Inflammatory macrophage treated with lipopolysaccharide for 1 hour (primary cell): ENCODE data around the gene NEIL3.

Experiments used
- DNase-seq, 2 donors: peaks; one replicate each; pipeline ENCODE4 v3.0.0-alpha.2; 2020 to 2022

The NEIL3 gene

GRCh38 chr4:177371461-177371860 is 61.8 kb downstream of the NEIL3 start:
- no peak for DNase-seq

GRCh38 chr4:177374966-177375365 is 65.3 kb downstream of the NEIL3 start:
- DNase-seq = no peak

GRCh38 chr4:177375372-177375771 is 65.7 kb downstream of the NEIL3 start:
- DNase-seq = no peak

DNA sequence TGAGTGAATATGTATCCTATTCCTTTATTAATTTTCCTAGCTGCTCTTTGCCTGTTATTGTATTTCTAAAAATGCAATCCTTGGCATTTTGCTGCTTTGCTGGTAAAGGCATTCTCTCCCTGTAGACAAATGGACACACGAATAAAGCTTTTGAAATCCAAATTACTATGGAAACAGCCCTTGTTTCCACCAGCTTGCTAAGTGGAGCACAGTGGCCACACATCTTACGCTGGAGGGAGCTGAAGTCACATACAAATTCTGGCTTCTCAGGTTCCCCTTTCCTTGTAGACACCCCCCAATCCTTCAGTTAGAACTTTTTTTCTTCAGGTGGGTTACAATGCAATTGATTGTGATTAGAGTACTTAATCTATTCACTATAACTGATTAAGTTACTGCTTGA is 66.3 kb downstream of the NEIL3 start:
- peak in 1 of 2 donors; percentile 1 for DNase-seq

GRCh38 chr4:177380730-177381287 is 71.1 kb downstream of the NEIL3 start:
- no peak for DNase-seq

DNA sequence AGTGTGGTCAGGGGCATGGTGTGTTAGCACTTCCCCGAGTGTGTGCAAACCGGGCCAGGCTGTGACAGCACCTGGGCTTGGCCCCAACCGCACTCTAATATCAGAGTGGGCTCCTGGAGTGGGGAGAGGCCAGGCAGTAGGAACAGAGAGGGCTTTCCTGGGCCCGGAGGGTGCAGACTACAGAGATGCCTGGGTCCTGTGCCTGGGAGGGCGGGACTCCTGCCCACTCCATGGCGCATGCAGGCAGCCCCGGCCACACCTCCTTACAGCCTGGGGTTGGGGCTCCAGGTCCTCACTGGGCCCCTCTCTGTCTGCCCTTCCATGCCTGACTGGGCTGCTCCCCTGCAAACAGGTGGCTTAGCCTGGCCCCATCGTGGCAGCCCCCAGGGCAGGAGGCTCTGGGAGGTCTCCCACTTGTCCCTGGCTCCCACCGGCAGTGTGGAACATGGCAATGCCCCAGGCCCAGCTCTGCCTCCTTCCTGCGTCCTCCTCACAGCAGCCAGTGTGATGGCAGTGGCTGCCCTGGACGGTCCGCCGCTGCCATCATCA is 72.2 kb downstream of the NEIL3 start:
- no peak for DNase-seq

DNA sequence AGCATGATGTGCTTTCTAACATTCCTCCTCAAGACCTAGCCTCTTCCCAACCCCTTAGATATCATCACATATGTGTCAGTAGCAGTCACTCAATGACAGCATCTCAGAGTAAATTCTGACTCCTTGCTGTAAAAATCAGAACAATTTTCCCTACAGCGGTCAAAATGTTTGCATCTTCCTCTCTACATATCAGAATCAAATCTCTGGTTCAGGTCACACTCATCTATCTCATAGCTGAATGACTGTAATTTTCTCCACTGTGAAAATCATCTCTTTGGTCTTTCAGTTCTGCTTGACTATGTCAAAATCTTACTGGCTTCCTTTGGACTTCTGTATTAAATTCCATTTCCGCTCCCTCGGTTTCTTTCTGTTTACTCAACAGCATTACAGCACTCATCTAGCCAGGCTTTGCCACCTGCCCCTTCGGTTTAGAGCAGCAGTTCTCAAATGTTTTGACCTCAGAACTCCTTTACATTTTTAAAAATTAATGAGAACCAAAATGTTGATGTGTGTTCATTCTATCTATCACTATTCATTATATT is 75.3 kb downstream of the NEIL3 start:
- no peak for DNase-seq

DNA sequence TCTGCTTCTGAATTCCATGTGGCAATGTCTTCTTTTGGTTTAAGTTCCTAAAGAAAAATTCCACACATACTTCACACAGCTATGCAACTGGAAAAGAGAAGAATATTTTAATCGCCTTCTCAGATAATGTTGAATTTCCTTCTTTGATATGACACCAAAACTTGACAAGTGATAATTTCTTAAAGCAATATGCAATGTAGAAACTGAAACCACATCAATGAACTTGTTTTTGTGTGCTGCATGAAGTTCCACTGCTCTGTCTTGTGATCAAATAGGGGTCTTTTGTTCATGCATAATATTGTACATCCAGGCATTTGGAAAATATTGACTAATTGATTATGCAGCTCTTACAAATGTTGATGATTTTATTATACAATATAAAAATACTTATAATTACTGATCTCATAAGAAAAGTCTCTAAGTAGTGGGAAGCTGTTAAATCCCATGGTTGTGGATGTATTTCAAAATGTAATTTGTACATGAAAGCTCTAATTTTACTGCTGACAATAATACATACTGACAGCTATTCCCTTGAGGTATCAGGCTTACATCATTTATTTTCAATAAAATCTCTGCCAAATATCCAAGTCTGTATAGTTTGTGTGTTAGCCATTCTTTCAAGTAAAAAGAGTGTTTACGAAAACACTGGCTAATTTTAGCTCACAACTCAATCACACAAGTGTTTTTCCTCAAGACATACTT is 76.1 kb downstream of the NEIL3 start:
- no peak for DNase-seq

DNA sequence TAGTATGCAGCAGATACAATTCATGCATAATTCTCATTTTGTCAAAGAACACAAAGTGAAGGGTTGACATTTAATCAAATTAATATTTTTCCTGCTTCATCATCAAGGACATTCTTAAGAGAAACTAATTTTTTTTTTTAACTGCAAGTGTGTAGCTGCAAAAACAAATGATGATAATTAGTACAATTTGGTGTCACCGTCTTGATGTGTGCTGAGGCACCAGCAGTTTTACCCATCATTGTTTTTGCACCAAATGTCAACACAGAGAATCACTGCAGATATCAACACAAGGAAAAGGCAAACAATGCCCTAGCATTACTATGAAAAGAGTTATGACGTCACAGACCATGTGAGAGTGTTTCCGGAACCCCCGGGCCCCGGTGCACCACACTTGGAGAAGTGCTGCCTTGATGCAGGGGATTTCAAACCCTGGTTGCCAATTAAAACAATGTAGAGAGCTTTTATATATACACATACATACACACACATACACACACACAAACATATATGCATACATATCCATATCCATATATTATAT is 76.7 kb downstream of the NEIL3 start:
- DNase-seq = no peak

- DNase-seq = no peak
These were observed 81.6 kb downstream of the NEIL3 start for GRCh38 chr4:177391287-177391686.

GRCh38 chr4:177391953-177392352 is 82.3 kb downstream of the NEIL3 start:
- no peak for DNase-seq

DNA sequence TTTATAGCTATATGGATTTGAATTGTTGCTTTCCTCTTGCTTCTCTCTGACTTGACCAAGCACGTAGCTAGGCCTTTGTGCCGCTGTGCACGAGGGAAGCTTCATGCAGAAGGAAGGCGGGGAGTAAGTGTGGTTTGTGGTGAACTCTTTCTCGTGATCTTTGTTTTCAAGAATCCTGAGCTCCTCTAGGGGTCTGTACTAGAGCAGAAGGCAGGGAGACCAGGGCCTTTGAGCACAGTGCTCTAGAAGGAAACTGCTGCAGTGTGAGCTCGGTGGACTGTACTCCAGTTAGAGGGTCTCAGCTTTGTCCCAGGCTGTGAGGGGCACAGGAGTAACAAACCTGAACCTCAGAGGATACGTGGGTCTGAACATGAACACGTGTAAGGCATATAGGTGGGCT is 83.6 kb downstream of the NEIL3 start:
- DNase-seq = no peak

- no peak for DNase-seq
These were observed 86.7 kb downstream of the NEIL3 start for GRCh38 chr4:177396352-177396751.

DNA sequence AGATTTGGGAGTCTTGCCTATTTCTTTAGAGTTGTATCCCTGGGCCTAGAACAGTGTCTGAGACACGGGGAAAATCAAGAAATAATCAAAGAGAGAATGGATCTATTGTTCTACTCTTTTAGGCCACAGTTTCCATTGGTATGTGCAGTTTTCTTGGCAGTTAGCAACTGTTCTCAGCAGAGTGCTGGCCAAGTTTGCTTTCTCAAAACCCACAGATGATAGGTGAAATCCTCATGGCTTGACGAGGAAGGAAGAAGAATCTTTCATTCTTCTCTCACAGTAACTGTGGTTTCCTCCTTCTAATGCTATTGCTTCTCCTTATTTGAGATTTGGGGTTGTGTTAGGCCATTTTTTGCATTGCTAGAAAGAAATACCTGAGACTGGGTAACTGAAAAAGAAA is 90.4 kb downstream of the NEIL3 start:
- DNase-seq = no peak

DNA sequence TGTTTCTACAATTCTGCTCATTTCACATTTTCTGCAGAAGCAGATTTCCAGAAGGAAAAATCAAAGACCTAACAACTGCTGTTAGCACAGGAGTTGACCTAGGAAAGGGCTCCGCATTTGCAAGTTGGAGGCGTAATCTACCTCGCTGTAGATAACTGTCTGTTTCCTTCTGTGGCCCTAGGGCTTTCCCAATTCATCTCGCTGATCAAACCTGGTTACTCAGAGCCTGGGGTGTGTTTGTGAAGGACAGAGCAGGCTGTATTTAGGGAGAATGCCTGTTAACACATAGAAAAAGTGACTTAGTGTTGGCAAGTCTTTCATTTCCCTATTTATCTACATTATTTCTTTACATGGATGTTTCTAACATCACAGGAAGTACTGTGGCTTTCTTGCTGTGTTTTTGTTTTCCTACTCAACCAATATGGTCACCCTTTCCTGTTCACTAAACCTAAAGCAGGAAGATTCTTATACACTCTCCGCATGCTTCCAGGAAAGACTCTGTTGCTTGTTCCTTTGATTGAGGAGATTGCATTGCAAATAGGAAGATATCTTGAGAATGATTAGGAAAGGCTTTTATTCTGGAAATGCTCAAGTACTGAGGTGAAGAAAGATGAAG is 92.1 kb downstream of the NEIL3 start:
- DNase-seq = no peak

DNA sequence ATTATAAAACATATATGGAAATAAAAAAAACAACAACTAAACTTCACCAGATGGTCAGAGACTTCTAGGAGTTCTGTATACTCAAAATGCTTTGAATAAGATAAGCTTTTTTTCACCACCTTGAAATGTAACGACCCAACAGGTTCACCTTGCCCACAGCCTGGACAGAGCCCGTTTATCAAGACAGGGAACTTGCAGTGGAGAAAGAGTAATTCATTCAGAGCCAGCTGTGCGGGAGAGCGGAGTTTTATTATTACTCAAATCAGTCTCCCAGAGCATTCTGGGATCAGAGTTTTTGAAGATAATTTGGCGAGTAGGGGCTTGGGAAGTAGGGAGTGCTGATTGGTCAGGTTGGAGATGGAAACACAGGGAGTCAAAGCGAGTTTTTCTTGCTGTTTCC is 94.1 kb downstream of the NEIL3 start:
- no peak for DNase-seq

DNA sequence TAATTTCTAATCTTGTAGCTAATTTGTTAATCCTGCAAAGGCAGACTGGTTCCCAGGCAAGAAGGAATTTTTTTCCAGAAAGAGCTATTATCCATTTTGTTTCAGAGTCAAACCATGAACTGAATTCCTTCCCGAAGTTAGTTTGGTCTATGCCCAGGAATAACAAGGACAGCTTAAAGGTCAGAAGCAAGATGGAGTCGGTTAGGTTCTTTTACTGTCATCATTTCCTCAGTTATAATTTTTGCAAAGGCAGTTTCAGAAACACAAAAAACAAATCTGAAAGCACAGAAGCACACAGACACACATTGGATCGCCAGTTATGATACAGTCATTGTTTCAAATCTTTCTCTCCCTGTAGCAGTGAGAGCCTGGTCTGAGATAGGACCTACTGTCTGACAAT is 94.7 kb downstream of the NEIL3 start:
- DNase-seq = no peak

DNA sequence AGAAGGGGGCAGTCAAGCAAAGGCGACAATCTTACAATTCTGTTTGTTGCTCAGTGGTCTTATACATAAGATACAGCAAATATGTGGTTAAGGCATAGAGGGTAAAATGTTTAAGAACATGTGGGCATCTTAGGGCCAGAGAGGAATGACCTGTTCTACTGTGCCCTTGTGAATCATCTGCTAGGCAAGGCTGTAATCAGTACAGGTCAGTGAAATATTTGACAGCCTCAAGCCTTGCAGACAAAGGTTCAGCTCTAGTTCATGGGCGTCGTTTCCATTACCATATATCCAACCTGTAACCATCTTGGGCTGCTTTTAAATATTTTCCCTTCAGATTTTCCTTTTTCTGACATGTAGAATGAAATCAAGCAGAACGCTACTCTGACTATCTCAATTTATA is 95.3 kb downstream of the NEIL3 start:
- no peak for DNase-seq

- no peak for DNase-seq
These were observed 95.8 kb downstream of the NEIL3 start for GRCh38 chr4:177405508-177405907.

DNA sequence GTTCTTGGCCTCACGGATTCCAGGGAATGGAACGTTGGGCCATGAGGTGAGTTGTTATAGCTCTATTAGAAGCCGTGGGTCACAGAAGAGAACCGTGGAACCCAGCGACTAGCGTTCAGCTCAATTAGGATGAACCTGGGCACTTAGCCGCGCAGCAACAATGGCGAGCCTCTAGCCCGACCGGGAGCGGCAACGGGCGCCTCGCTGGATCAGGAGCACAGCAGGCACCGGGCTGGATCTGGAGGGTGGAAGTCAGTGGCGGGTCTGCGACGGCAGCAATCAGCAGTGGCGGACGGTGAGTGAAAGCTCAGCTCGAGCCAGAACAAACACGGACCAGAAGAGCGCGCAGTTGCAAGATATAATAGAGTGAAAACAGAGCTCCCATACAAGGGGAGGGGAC is 98.3 kb downstream of the NEIL3 start:
- no peak for DNase-seq

- DNase-seq = no peak
These were observed 100.9 kb downstream of the NEIL3 start for GRCh38 chr4:177410566-177410965.

- no peak for DNase-seq
These were observed 102.3 kb downstream of the NEIL3 start for GRCh38 chr4:177411996-177412395.
